KG1 (cell line): ENCODE data around the gene NECAP2.

Experiments used
- DNase-seq: peaks from one replicate; lab custom pipeline; 2025; lab: John Stamatoyannopoulos, UW

NECAP2 gene, protein sequence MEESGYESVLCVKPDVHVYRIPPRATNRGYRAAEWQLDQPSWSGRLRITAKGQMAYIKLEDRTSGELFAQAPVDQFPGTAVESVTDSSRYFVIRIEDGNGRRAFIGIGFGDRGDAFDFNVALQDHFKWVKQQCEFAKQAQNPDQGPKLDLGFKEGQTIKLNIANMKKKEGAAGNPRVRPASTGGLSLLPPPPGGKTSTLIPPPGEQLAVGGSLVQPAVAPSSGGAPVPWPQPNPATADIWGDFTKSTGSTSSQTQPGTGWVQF

DNA sequence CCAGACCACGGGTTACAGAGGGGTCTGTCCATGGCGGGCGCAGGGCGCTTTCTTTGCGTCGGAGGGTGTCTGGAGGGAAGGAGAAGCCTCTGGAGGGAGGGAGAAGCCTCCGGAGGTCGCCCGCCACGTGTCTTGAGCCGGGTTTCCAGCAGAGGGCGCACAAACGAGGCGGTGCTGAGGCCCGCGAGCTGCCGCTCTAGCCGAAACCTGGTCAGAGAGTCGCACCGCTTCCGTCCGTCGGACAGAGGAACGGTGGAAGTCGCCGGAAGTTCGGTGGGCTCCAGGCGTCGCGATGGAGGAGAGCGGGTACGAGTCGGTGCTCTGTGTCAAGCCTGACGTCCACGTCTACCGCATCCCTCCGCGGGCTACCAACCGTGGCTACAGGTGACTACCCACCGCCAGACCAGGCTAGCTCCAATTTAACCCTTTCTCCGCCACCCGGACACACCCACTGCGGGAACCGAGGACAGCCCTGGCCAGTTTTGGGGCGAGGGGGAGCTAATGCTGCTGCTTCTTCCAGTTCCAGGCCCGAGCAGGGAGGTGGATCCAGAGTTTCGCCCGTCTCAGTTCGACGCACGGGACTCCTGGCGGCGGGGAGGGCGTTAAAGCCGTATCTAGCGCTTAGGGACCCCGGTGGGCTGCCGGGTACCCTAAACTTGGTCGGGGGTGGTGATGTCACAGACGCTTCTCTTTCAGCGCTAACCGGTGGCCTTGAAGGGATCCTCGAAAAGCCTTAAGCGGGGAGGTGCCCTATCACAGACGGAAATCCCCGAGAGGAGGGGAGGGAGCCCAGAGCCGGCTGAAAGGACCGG lies at the start of gene NECAP2:
NECAP2 (plus strand) TSS at position 255 of the 812 bp plus-strand sequence; CDS start at position 293, 38 bp downstream.
- peak; percentile 87 for DNase-seq

DNA sequence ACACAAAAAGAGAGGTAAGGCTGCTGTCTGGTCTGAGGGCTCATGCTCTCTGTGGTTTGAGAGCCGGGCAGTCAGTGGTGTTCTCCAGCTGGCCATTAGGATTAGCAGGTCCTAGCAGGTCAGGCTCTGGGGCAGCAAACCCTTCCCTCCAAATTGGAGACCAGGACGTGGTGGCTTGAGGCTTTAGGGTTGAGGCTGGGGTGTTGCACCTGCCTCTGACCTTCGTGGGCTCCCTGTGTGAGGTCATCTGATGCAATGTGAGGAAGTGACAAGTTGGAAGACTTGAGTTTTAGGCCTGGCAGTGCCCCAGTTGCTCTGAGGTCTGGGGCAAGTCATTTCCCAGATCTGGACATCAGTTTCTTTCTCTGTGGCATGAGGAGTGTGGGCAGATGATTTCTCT lies 49.1 kb upstream of the NECAP2 start:
- no peak for DNase-seq

DNA sequence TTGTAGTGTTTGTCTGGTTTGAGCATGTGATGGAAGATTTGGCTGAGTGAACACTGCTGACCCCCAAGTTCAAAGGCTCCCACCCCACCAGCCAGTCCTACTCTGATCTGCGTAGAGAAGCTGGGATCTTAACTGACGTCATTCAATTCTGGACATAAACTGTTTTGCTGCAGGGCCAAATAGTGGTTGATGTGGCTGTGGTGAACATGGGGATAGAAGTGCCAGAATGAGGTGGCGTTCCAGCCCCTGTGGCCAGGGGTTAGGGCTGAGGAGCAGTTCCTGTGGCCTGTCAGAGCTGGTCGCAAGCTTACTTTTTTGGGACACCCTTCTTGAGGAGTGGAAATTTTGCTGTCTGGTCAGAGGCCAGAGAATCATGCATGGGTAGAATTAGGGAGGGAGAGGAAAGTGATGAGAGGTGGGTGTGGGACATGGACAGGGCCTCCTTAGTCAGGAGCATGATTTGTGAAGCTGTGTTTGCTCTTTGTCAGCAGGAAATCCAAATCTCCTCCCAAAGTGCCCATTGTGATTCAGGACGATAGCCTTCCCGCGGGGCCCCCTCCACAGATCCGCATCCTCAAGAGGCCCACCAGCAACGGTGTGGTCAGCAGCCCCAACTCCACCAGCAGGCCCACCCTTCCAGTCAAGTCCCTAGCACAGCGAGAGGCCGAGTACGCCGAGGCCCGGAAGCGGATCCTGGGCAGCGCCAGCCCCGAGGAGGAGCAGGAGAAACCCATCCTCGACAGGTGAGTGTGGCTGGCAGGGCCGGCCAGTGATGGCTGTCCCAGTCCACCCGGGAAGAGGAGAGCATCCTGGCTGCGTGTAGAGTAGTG lies 47.6 kb upstream of the NECAP2 start:
- no peak for DNase-seq

DNA sequence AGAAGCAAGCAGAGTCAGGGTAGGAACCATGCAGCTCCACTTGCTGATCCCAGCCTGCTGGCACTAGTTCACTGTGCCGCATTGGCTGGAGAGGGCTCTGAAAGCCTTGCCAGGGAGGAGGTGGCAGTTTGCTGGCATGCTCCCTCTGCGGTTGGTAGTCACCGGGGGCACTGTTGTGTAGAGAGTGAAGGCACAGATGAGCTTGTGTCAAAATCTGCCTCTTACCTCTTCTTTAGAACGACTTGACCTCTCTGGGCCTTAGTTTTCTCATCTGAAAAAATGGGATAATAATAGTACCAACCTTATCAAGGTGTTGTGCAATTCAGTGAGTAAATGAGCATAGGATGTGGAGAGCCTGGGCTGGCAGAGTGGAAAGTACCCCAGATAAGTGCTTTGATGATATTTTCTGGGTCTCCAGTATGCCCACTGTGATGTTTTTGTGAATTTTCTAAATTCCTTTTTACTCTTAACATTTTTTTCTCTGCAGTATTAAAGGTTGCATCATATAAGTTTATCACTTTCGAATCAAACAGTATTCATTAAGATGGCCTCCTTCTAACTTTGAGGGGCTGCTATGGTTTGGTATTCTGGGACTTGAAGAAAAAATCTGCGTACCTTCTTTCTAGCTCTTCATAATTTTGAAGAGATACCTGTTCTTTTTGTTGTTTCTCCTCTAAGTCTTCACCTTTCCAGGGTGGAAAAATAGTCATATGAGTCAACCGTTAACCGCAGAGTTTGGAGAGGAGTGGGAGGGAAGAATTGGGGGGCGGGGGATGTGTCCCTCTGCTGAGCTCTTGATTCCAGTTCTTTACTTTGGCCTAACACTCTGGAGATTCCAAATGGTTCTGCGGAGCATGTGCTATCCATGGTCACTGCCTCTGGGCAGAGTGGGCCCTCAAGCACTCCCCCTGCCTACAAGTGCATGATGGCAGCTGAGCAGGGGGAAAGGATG lies 46.7 kb upstream of the NECAP2 start:
- no peak for DNase-seq

DNA sequence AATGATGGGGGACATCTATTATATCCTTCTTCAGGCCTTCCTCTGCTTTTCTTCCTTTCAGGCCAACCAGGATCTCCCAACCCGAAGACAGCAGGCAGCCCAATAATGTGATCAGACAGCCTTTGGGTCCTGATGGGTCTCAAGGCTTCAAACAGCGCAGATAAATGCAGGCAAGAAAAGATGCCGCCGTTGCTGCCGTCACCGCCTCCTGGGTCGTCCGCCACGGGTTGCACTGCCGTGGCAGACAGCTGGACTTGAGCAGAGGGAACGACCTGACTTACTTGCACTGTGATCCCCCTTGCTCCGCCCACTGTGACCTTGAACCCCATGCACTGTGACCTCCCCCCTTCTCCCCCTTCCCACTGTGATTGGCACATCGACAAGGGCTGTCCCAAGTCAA lies 45.5 kb upstream of the NECAP2 start:
- no peak for DNase-seq

DNA sequence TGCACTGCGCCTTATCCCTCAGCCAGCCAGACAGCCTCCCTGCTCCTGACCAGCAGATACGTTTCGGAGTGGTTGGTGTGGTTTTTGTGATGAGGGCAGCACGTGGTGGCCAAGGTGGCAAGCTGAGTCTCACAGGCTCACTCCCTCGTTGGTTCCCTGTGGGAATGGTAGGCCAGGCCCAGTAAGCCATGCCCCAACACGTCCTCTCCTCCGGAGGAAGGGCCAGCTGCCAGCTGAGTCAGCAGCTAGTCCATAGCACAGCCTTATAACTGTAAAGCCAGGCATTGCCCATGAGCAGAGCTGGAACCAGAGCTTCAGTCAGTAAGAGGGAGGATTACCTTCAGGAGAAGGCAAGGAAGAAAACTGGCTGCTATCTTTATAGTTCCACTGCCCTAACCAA lies 43.9 kb upstream of the NECAP2 start:
- no peak for DNase-seq

DNA sequence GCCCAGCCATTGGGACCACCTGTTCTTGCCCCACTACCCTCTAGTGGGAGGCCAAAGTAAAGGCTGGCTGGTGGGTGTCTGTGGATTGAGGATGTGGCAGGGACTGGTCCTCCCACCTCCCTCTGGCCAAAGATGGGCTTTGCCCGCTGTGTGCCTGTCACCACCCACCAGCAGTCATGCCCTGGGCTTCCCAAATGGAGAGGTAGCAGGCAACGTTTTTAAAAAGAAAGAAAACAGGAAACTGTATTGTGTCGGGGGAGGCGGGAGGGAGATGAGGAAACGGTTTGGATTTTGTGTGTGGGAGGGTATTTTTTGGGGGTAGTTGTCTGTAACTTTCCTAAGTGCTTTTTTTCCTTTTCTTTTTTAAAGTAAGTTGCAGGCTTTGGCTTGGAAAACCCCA lies 43.4 kb upstream of the NECAP2 start:
- no peak for DNase-seq

DNA sequence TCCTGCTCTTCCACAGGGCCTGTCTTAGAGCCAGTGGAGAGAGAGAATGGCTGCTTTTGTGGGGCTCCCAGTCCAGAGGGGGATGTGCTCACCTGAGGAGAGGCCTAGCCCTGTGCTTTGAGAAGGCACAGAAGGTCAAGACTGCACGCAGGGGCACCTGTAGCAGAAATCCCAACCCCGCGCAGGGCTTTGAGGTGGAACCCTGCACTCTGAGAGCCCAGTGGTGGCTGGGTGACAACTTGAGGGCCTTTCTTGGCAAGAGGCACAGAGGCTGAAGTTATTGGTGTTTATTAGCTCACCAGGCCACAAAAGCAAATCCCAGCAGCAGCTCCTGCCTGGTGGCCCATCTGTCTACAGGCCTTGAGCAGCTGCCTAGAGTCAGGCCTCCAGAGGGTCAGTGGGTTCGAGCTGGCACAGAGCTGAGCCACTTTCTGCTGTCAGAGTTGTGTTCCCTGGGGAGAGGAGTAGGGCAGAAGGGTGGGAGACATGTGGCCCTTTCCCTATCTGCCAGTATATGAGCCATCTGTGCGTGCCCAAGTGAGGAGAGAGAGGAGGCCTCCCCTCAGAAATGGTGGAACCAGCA lies 42.1 kb upstream of the NECAP2 start:
- DNase-seq: no peak

DNA sequence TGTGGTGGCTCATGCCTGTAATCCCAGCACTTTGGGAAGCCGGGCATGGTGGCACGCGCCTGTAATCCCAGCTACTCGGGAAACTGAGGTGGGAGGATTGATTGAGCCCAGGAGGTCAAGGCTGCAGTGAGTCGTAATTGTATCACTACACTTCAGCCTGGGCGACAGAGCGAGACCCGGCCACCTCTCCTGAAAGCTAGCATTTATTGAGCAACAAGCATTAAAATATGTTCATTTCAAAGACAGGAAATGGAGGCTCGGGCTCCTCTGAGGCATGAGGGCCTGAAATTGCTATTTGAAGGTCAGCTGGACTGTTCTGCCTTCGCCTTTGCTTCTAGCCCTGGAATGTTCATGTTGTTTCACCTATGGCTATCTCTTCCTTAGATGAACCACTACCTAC lies 37.8 kb upstream of the NECAP2 start:
- no peak for DNase-seq

DNA sequence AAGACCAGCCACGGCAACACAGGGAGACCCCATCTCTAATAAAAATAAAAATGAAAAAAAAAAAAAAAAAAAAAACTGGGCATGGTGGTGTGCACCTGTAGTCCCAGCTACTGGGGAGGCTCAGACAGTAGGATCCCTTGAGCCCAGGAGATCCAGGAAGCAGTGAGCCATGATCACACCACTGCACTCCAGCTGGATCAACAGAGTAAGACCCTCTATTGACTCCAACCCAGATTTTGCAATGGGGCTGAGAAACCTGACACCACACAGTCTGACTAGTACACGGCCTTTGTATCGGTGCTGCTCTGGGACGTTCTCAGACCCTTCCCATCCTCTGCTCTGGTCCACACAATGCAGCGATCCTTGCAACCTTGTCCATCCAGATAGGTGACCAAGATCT lies 35.1 kb upstream of the NECAP2 start:
- no peak for DNase-seq

DNA sequence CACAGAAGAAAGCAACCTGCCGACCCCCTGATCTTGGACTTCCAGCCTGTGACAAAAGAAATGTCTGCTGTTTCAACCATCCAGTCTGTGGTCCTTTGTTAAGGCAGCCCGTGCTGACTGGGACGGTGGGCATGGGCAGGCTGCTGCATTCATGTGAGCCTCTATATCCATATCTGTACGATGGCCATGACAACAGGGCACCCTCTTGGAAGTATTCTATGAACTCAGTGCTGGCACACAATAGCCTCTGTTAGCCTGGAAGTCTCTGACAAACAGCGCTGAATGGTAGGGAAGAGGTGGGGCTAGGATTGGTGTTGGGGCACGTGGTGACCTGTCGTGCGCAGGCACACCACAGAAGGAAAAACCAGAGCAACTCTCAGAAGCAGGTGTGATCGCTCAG lies 33.7 kb upstream of the NECAP2 start:
- no peak for DNase-seq

DNA sequence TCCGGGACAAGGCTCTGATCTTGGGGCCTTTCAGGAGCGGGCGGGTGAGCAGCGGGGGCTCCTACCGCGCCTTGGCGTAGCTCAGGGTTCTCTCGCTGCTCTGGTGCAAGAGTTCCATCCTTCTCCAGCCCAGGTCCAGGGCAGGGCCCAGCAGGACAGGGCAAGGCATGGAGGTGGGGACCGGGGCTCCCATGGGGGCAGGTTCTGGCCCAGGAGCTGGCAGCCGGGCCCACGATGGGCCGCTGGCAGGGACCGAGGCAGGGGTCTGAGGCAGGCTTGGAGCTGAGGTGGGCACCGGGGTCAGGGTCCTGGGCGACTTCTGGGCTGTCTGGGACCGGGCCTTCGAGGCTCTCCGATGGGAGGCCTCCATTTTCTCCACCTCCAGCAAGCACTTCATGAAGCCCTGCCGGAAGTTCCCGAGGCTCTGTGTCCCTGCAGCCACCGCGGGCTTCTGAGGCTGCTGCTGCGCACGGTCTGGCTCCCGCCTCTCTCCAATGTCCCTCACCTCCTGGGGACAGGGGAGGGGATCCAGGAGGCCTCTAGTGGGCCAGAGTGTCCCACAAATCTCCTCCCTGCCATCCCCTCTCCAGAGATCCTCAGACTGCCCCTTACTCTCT lies 30.9 kb upstream of the NECAP2 start:
- no peak for DNase-seq

DNA sequence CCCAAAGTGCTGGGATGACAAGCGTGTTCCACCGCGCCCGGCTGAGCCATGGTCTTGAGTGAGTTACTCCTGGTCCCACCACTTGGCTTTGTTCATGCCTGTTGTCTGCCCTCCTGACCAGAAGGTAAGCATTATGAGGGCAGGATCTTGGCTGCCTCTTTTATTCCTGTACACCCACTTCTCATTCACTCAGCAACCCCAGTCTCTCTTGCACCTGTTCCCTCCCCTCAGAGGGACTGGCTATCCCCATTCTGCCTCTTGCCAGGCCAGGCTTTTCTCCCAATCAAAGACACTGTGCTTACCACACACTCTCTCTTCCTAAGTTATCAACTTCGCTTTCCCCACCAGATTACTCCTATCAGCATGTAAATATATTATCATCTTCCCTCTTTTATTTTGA lies 29.7 kb upstream of the NECAP2 start:
- DNase-seq: no peak

DNA sequence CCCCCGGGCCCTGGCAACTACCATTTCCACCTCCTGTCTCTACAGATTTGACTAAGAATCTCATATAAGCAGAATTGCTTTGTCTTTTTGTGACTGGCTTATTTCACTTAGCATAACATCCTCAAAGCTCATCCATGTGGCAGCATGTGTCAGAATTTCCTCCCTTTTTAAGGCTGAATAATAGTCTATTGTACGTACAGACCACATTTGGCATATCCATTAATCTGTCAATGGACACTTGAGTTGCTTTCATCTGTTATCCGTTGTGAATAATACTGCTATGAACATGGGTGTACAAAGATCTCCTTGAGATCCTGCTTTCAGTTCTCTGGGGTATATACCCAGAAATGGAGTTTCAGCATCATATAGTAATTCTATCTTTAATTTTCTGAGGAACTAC lies 27.3 kb upstream of the NECAP2 start:
- no peak for DNase-seq

DNA sequence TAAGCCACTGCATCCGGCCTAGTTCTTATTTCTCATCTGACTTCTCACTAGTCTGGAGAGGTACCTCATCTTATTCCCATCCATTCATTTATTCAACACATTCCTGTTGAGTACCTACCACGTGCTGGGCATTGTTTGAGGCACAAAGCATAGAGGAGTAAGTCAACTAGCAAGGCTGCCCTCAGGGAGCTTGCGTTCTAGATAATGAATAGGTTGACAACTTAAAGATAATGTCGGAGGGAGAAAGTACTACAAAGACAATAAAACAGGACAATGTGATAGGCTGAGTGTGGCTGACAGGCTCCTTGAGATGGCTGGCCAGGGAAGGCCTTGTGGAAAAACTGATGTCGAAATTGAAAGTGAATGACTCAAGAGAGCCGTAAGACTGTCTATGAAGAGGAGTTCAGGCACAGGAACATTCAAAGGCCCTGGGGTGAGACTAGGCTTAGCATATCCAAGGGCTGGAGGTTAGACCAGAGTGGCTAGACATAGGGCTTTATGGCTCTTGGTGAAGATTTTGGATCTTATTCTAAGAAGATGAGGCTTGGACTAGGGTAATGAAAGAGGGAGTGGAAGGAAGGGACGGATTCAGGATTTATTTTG lies 21.6 kb upstream of the NECAP2 start:
- no peak for DNase-seq

DNA sequence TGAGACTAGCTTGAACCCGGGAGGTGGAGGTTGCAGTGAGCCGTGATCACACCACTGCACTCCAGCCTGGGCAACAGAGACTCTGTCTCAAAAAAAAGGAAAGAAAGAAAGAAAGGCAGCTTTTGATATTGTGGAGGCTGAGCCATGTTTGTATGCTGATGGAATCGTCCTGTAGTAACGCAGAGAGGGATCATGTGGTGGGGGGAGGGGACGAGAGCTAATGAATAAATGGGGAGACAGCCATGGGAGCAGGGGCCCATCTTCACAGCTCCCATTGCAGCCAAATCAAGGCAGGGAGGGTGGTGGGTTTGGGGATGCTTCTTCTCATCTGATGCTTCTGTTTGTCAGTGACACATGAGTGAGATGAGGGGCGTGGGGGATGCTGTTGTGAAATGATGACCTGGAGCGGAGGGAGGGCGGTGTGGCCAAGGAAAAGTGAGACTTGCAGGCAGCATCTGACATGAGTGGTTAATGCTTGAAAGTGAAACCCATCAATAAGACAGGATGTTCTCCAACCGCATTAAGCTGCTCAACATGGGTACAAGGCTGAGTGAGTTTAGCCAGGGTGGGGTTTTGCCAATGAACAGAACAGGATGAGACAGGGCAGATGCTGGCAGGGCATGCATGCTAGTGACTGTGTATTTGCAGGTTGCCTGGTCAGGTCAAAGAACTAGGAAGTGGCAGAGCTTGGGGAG lies 20.0 kb upstream of the NECAP2 start:
- DNase-seq: no peak

DNA sequence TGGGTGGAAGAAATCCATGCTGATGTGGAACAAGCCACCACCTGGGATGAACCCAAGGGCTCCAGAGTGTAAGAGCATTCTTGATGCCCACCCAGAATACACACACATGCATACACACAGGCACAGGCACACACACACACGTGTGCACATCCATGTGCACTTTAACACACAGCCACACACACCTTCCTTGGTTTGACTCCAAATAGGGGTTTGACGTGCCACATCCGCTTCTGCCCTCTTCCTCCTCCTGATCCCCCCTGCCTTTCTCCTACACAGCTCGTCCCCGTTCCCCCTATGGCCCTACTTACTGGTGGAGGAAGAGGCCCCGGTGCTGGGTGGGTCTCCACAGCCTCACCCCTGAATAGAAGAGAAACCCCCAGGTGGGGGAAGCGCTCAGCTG lies 19.3 kb upstream of the NECAP2 start:
- no peak for DNase-seq

DNA sequence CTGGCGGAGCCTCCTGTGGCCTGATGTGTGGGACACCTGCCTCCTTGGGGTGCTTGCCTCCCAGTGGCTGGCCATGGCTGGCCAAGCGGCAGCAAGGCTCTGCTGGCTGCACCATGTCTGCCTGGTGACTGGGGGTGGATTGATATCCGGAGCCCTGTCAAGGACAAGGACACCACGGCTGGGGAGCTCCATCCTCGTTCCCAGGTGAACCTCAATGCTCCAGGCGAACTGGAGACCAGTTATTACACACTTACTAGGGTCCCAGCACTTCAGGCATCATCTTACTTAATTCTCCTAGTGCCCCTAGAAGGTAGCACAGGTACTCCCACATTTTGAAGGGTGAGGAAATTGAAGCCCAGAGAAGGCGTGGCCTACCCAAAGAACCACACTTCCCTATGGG lies 18.5 kb upstream of the NECAP2 start:
- DNase-seq: no peak

DNA sequence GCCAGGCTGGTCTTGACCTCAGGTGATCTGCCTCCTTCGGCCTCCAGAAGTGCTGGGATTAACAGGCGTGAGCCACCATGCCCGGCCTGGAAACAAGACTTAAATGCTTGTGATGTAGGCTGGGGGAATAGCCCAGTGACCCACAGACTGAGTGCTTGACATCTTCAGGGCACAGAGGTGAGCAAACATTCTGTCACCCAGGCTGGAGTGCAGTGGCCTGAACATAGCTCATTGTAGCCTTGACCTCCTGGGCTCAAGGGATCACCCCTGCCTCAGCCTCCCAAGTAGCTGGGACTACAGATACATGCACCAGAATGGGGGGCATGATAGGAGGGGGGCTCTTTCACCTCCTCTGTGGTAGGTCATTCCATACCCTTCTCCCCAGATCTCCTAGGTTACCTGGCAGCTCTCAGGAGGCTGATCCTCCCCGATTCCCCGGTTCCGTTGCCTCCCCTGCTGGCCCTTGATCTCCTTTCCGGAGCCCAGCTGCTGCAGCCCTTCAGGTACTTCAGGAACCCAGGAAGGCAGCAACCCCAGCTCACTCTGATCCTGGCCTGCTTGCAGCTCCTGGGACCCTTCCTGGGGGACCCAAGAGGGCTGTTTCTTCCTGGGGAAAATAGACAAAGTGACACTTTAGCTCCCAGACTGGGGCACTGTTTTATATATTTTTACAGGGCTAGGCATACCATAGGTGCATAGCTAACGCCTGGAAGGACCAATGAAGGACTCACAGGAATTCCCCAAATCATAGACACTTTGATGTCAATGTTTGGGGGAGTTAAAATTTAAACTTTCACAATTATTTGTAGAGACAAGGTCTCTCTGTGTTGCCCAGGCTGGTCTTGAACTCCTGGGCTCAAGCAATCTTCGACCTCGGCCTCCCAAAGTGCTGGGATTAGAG lies 15.1 kb upstream of the NECAP2 start:
- no peak for DNase-seq
